Thymus (tissue), 11 donors: ENCODE results near the gene DSTYK. TPM values are rescaled to one million over a fixed set of nuclear protein-coding genes. Genes with fewer than 3 reads are reported as not detected.

ENCODE experiments used
- DNase-seq, 9 donors: peaks; one replicate each; pipeline ENCODE4 v3.0.0-alpha.2; 2013; ENCODE audit warnings: low spot score in 9 of 9, low read depth in 6 of 9, missing footprints in 1 of 9
- H3K27ac ChIP-seq, 2 donors: one replicate each; pipeline ENCODE4 v1.5.1; 2013; ENCODE audit warnings: control low read depth in 1 of 2, low read depth in 1 of 2, low read length in 1 of 2, mild to moderate bottlenecking in 1 of 2, moderate library complexity in 1 of 2
- H3K27me3 ChIP-seq, 2 donors: one replicate each; pipeline ENCODE4 v1.5.1; 2013; ENCODE audit warnings: low read length in 1 of 2; ENCODE audit not compliant: control insufficient read depth in 2 of 2, insufficient read depth in 1 of 2
- H3K36me3 ChIP-seq, 2 donors: one replicate each; pipeline ENCODE4 v1.5.1; 2013; ENCODE audit warnings: low read length in 1 of 2, mild to moderate bottlenecking in 1 of 2, moderate library complexity in 1 of 2; ENCODE audit not compliant: control insufficient read depth in 2 of 2, insufficient read depth in 2 of 2
- H3K4me1 ChIP-seq, 2 donors: one replicate each; pipeline ENCODE4 v1.5.1; 2013; ENCODE audit warnings: low read length in 2 of 2; ENCODE audit not compliant: control insufficient read depth in 2 of 2, insufficient read depth in 2 of 2
- H3K4me3 ChIP-seq, 2 donors: one replicate each; pipeline ENCODE4 v1.5.1; 2013; ENCODE audit warnings: low read length in 2 of 2, control low read depth in 1 of 2, mild to moderate bottlenecking in 1 of 2
- H3K9me3 ChIP-seq, 2 donors: one replicate each; pipeline ENCODE4 v1.5.1; 2013; ENCODE audit warnings: low read length in 1 of 2, mild to moderate bottlenecking in 1 of 2; ENCODE audit not compliant: control insufficient read depth in 2 of 2, insufficient read depth in 1 of 2
- WGBS: extraction: QIAGEN DNeasy Blood & Tissue Kit; methylation state at CpG from one replicate; pipeline ENCODE4 v1.1.7; 2013; 5-methylcytosine and 5-hydroxymethylcytosine counted together
- polyA plus RNA-seq: library from polyadenylated mRNA; stranded (reverse); fragments of 200-250 nt; gene quantifications from one replicate; pipeline ENCODE4 v1.2.3, GENCODE V29; 2013
- total RNA-seq: library from RNA; stranded (reverse); fragments of 120-200 nt; gene quantifications from one replicate; pipeline ENCODE4 v1.2.4, GENCODE V29; 2013
- donor health status: healthy.

The DSTYK gene
- total and polyA plus RNA-seq, 2 donors, result 5.4 to 6.3 TPM

DNA sequence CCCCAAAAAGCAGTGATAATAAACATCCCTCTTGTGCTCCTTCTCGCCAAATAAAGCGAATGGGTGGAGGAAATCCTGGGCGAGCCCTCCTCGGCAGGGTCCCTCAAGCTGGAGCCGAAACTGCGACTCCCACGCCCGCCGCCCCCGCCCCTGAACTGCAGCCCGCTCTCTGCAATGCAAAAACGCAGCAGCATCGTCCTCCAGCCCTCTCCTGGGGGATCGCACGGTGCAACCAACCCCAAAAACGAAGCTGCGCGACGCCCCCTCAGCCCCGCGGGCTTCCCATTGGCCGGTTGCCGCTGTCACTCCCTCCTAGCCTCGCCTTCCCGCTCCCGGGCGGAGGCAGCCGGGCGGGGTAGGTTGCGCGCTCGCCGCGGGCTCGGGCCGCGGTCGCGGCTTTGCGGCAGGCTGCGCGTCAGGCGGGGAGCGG is 16.1 kb upstream of the DSTYK start, which contains the start of gene TMCC2:
Gene TMCC2, plus strand, starts transcription at position 363 of the 430 bp plus-strand sequence. CDS start 619 bp downstream, outside the sequence.
- Histone ChIP-seq H3K4me1 (peaks cover 8 to 26% of the 10 kb centered on the region in 2 donors), H3K27ac (peak within 1 kb of the TSS in 1 of 2 donors; percentile 11), H3K4me3 (peak within 1 kb of the TSS; percentile 47 to 82), H3K27me3 (peaks cover 19 to 60% of the 10 kb centered on the region in 2 donors), H3K36me3 (no peaks in the 10 kb centered on the region), H3K9me3 (no peaks in the 10 kb centered on the region)
- DNase-seq, result peak; percentile 76 to 94 (median 84)
- under 1% methylated on average over 44 of the region's 44 CpGs for WGBS

DNA sequence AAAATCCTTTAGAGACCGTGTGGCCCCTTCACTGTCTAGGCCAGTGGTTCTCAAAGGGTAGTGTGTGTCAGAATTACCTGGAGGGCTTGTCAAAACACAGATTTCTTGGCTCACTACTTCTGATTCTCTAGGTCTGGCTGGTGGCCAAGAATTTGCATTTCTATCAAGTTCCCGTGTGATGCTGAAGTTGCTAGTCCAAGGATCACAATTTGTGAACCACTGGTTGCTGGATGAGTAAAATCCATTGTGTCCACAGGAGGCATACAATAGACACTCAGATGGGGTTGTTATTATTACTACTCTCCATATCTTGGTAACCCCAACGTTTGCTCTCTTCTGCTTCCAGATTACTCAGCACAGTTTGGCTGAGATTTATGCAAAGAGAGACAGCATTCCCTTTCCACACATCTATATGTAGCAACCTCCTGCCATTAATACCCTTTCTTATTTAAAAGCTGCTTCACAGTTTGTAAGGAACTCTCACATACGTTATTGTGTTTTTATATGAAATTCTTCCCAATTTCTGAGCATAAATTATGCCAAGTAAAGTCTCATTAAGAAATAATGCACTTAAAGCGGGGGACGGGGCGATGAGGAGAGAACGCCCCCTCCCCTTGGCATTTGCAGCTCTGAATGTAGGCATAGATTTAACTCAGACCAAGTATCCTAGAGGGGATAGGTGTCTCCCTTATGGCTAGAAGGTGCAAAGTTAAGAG is 15.5 kb upstream of the DSTYK start:
- WGBS, result 21% methylated on average over 8 of the region's 8 CpGs
- peaks cover 19 to 60% of the 10 kb centered on the region in 2 donors for H3K27me3 ChIP-seq
- peak overlapping the region; percentile 47 to 82 for H3K4me3 ChIP-seq
- no peaks in the 10 kb centered on the region for H3K36me3 ChIP-seq
- no peaks in the 10 kb centered on the region for H3K9me3 ChIP-seq
- peak in 1 of 9 donors; percentile 37 for DNase-seq
- peaks cover 8 to 26% of the 10 kb centered on the region in 2 donors for H3K4me1 ChIP-seq
- H3K27ac ChIP-seq, result no peak overlapping the region

DNA sequence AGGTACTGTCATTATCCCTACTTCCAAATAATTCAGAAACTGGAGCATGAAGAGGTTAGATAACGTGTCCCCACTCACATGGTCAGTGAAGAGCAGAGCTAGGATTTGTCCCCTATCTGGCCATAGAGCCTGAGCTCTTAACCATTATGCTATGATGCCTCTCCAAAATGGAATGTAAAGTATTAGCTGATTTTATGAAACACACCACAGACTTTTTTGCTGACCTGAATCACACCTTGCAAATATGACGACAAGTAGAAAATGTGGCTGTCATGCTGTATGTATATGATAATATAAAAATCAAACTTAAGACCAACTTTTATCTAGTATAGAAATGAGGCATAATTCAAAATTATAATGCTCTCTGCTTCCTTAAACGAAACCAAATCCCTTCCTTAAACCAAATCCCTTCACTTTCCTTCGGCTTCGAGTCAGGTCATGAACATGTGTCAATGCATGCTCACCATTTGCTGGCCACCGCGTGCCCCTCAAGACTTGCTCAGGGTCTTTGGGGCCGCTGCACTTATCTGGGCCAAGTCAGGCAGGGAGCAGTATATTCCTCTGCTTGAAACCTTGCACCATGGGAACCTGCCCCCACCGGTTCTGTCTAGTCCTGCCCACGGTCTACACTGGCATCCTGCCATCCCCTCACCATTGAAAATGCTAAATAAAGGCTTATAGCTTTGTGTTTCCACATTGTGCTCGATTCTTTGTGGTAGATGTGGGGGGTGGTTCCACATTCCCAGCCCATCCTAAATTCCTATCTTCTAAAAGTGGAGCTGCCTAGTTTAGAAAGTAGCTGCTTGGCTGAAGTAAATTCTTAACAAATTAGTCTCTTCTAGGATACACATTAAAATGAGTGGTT is 14.6 kb upstream of the DSTYK start:
- peak overlapping the region in 1 of 2 donors; percentile 39 for H3K27ac ChIP-seq
- no peaks in the 10 kb centered on the region for H3K36me3 ChIP-seq
- no peak overlapping the region for H3K4me3 ChIP-seq
- DNase-seq, result no peak
- peaks cover 19 to 60% of the 10 kb centered on the region in 2 donors for H3K27me3 ChIP-seq
- no peaks in the 10 kb centered on the region for H3K9me3 ChIP-seq
- WGBS, result 77% methylated on average over 11 of the region's 11 CpGs
- H3K4me1 ChIP-seq, result peaks cover 8 to 26% of the 10 kb centered on the region in 2 donors

DNA sequence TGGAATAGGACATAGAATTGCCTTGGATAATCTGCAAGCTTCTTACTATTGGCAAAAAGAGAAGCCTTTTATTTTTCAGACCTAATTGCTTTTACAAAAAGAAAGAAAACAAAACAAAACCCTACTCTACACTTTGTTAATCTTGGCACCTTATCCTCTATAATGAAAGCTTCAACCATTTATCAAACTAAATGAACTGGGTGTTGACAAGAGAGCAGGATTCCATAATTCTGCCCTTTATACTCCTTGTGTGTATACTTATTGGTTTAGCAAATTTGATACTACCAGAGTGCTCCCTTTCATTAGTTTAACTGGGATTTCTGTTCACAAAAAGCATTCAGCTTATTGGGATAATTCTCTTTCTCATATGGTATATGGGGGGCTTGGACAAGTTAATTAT is 13.2 kb upstream of the DSTYK start:
- Histone ChIP-seq H3K4me1 (peaks cover 5 to 18% of the 10 kb centered on the region in 2 donors), H3K27me3 (peaks cover 19 to 51% of the 10 kb centered on the region in 2 donors), H3K4me3 (no peak overlapping the region), H3K27ac (no peak overlapping the region), H3K9me3 (no peaks in the 10 kb centered on the region), H3K36me3 (no peaks in the 10 kb centered on the region)
- no peak for DNase-seq

DNA sequence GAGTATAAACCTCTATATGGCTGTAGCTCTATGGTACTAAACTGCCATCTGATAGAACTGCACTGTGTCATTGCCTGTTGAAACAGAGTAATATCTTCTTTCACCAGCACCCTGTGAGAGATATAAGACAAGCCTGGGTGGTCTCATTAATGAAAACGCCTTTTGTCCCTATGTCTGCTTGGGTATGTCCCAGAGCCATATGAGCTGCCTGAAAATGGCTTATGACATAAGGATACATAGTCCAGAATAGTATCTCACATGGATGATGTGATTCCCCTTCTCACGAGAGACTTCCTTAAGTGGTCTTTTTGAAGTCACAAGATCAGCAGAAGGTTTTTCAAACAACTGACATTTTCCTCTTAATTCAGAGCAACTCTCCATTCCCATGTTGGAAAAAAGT is 8.9 kb upstream of the DSTYK start:
- Histone ChIP-seq H3K4me3 (no peak overlapping the region), H3K27me3 (peaks cover 0 to 11% of the 10 kb centered on the region in 2 donors), H3K27ac (no peak overlapping the region), H3K36me3 (no peaks in the 10 kb centered on the region), H3K9me3 (no peaks in the 10 kb centered on the region), H3K4me1 (no peaks in the 10 kb centered on the region)
- no peak for DNase-seq
- 73% methylated on average over 2 of the region's 2 CpGs for WGBS

DNA sequence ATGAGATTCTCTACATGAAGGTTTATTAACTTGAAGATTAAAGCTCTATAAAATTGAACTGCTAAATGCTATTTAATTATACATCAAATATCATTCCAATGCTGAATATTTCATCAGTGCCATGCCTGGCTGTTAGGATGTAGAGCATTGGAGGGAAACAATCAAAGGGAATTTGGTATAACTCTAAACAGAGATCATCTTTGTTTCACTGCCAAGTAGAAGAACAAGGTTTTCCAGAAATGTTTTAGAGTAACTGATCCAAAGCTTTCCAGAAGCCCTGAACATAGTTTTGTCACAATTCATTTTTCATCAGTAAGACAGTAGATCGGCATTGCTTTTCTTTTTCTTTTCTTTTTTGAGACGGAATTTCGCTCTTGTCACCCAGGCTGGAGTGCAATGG is 5.9 kb upstream of the DSTYK start:
- Histone ChIP-seq H3K9me3 (no peaks in the 10 kb centered on the region), H3K4me3 (no peak overlapping the region), H3K27me3 (no peaks in the 10 kb centered on the region), H3K27ac (no peak overlapping the region), H3K36me3 (no peaks in the 10 kb centered on the region), H3K4me1 (no peaks in the 10 kb centered on the region)
- whole genome bisulfite sequencing, result 96% methylated on average over 3 of the region's 3 CpGs
- DNase-seq, result no peak

DNA sequence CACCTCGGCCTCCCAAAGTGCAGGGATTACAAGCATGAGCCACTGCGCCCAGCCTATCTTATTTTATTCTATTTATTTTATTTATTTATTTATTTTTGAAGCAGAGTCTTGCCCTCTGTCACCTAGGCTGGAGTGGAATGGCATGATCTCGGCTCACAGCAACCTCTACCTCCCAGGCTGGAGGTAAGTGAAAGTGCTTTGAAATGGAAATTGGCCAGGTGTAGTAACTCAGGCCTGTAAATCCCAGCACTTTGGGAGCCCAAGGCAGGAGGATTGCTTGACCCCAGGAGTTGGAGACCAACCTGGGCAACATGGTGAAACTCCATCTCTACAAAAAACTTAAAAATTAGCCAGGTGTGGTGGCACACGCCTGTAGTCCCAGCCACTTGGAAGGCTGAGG is 5.1 kb upstream of the DSTYK start:
- H3K4me1 ChIP-seq, result peaks cover 5% of the 10 kb centered on the region in 2 donors
- 97% methylated on average over 4 of the region's 4 CpGs for WGBS
- DNase-seq, result no peak

DNA sequence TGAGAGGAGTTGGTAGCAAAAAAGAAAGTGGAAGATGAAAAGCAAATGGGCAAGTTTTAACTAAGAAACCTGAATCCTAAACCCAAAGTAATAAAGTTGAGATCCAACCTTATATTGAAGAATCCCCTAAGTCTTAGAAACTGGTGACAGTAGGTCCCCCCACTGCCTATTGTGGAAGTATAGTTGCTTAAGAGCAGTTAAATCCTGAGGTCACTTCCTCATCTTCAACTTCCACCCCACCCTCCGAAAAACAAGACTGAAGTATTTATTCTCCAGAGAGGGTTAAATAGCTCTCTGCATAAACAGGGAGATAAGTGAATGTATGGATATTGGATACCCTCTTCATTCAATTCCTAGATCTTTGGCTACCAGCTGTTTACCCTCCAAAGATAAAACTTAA is 3.3 kb upstream of the DSTYK start:
- WGBS, result 51% methylated on average over 1 of the region's 1 CpG
- DNase-seq, result no peak
- Histone ChIP-seq H3K9me3 (peaks cover 0 to 3% of the 10 kb centered on the region in 2 donors), H3K4me3 (no peak overlapping the region), H3K36me3 (no peaks in the 10 kb centered on the region), H3K27ac (no peak overlapping the region), H3K27me3 (peaks cover 0 to 7% of the 10 kb centered on the region in 2 donors), H3K4me1 (peaks cover 13% of the 10 kb centered on the region in 2 donors)

More for the DNA sequence above, 5.1 kb upstream of the DSTYK start:
- no peaks in the 10 kb centered on the region for H3K27me3 ChIP-seq
- no peak overlapping the region for H3K4me3 ChIP-seq
- H3K9me3 ChIP-seq, result no peaks in the 10 kb centered on the region
- H3K27ac ChIP-seq, result no peak overlapping the region
- no peaks in the 10 kb centered on the region for H3K36me3 ChIP-seq
